Measurements from ENCODE around the gene RFC2. TPM values are rescaled to one million over a fixed set of nuclear protein-coding genes. Genes with fewer than 3 reads are reported as not detected.

Gene RFC2
- total and polyA plus RNA-seq, 2 experiments from 2014 or later = 23.1 to 33.2 TPM

- in situ Hi-C loops (cut with MboI) = no loop called here
- 94 to 95% methylated on average over 15 of the region's 15 CpGs for WGBS, 2 experiments (ENCODE audit: low coverage in 1 of 2, low lambda C conversion rate in 2 of 2, missing lambda C conversion rate in 2 of 2)
Measured at GRCh38 chr7:74297516-74298233, 43.5 kb upstream of the RFC2 start.

GRCh38 chr7:74294191-74294998 is 40.2 kb upstream of the RFC2 start:
- H3K36me3 ChIP-seq (ENCODE audit: low read depth) = no peaks in the 10 kb centered on the region
- H3K4me2 ChIP-seq (ENCODE audit: unreplicated experiment) = peak overlapping the region; percentile 15
- no peaks in the 10 kb centered on the region; the same call in 1 of the 2 replicates for H4K20me1 ChIP-seq (ENCODE audit: insufficient read depth)
- H3K79me2 ChIP-seq (ENCODE audit: insufficient read depth) = peaks cover 100% of the 10 kb centered on the region
- 38 to 41% methylated on average over 17 of the region's 17 CpGs for WGBS, 2 experiments (ENCODE audit: low coverage in 1 of 2, low lambda C conversion rate in 2 of 2, missing lambda C conversion rate in 2 of 2)
- H3K27ac ChIP-seq = peak overlapping the region; percentile 28
- no peak overlapping the region for H3K9ac ChIP-seq
- no peaks in the 10 kb centered on the region for H3K9me3 ChIP-seq (ENCODE audit: low read depth)
- 0 out of 2 replicates have a peak, but pooled peaks cover 11% of the 10 kb centered on the region for H3F3A ChIP-seq (ENCODE audit: insufficient read depth)
- peak; percentile 80 for DNase-seq
- peaks cover 14% of the 10 kb centered on the region for H3K4me1 ChIP-seq (ENCODE audit: insufficient read depth)
- no peak overlapping the region for H3K4me3 ChIP-seq
- H2AFZ ChIP-seq = no peak overlapping the region
- H3K9me2 ChIP-seq (ENCODE audit: insufficient read depth) = no peaks in the 10 kb centered on the region
- H3K27me3 ChIP-seq (replicated peaks; ENCODE audit: insufficient read depth) = no peaks in the 10 kb centered on the region
- in situ Hi-C loops (cut with MboI) = no loop called here
- no peak for TF ChIP-seq EZH2phosphoT487 (IDR thresholded peaks at IDR 0.05; ENCODE audit: insufficient read depth, low read depth)
- TF ChIP-seq EZH2 (IDR thresholded peaks at IDR 0.05; ENCODE audit: insufficient read depth, poor library complexity, severe bottlenecking) = no peak

More at GRCh38 chr7:74297516-74298233, 43.5 kb upstream of the RFC2 start:
- Histone ChIP-seq H3K27me3 (replicated peaks; ENCODE audit: insufficient read depth) (no peaks in the 10 kb centered on the region), H3K4me2 (ENCODE audit: unreplicated experiment) (no peak overlapping the region), H3F3A (ENCODE audit: insufficient read depth) (0 out of 2 replicates have a peak, but pooled peaks cover 11% of the 10 kb centered on the region), H3K27ac (no peak overlapping the region), H3K4me3 (no peak overlapping the region), H3K79me2 (ENCODE audit: insufficient read depth) (peaks cover 100% of the 10 kb centered on the region), H3K9me3 (ENCODE audit: low read depth) (no peaks in the 10 kb centered on the region), H3K36me3 (ENCODE audit: low read depth) (no peaks in the 10 kb centered on the region), H3K9ac (no peak overlapping the region), H2AFZ (no peak overlapping the region), H3K4me1 (ENCODE audit: insufficient read depth) (peaks cover 14% of the 10 kb centered on the region), H3K9me2 (ENCODE audit: insufficient read depth) (no peaks in the 10 kb centered on the region), H4K20me1 (ENCODE audit: insufficient read depth) (no peaks in the 10 kb centered on the region; the same call in 1 of the 2 replicates)
- DNase-seq = no peak
- no peak for TF ChIP-seq EZH2 (IDR thresholded peaks at IDR 0.05; ENCODE audit: insufficient read depth, poor library complexity, severe bottlenecking)
- TF ChIP-seq EZH2phosphoT487 (IDR thresholded peaks at IDR 0.05; ENCODE audit: insufficient read depth, low read depth) = no peak

DNA sequence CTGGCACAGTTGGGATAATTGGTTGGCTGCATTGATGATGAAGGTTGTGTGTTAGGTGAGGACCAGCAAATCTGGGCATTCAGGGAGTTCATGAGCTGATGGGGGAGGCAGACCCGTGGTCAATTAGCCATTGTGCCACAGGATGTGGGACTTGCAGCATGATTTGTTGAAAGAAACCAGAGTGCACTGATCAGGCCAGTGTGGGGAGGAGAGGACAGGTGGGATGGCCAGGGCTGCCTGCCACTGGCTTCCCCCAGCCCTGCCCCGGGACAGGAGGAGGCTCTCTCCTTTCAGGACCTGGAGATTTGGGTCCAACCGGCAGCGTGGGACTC is 39.3 kb upstream of the RFC2 start:
- in situ Hi-C loops (cut with MboI) = no loop called here
- peak overlapping the region; percentile 28; the same call in 1 of the 2 replicates for H3K27ac ChIP-seq

DNA sequence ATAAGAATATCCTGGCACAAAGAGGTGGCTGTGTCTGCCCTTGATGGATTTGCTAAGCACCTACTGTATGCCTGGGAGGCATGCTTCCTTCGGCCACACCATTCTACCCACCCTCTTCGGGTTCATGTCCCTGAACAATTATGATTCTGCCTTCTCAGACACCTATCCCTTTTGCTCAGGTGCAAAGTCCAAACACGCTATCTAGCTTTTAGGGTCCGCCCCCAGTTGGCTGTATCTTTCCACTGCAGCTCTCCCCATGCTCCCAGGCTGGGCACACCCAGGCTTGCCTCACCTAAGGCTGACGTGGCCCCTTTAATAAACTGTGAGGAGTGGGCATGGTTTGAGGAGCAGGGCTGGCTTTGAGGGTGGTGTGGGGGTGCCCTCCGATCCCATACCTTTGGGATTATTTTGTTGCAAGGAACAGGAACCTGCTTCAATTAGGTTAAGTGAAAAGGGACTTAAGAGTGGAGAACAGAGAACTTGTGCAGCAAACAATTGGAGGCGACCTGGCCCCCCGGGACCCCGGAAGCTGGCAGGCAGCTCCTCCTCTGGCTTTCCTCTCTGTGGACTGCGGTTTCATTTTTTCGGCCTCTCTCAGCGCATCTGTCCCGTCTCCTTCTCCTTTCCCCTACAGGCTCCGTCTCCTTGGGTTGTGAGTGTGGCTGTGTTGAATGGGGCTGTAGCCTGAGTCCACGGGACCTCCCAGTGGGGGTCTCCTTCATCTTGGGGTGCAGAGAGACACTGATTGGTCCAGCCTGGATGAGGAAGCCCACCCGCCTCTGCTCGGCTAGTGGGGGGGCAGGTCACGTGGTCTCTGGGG is 38.8 kb upstream of the RFC2 start:
- Histone ChIP-seq H3K4me3 (no peak overlapping the region), H3K9ac (no peak overlapping the region), H3K9me2 (ENCODE audit: insufficient read depth) (no peaks in the 10 kb centered on the region), H3K4me1 (ENCODE audit: insufficient read depth) (peaks cover 24% of the 10 kb centered on the region), H3K4me2 (ENCODE audit: unreplicated experiment) (no peak overlapping the region), H4K20me1 (ENCODE audit: insufficient read depth) (no peaks in the 10 kb centered on the region; the same call in 1 of the 2 replicates), H3F3A (ENCODE audit: insufficient read depth) (0 out of 2 replicates have a peak, but pooled peaks cover 11% of the 10 kb centered on the region), H3K27ac (no peak overlapping the region), H2AFZ (no peak overlapping the region), H3K36me3 (ENCODE audit: low read depth) (no peaks in the 10 kb centered on the region), H3K79me2 (ENCODE audit: insufficient read depth) (peaks cover 91% of the 10 kb centered on the region), H3K9me3 (ENCODE audit: low read depth) (no peaks in the 10 kb centered on the region), H3K27me3 (replicated peaks; ENCODE audit: insufficient read depth) (no peaks in the 10 kb centered on the region)
- DNase-seq = no peak
- WGBS, 2 experiments (ENCODE audit: low coverage in 1 of 2, low lambda C conversion rate in 2 of 2, missing lambda C conversion rate in 2 of 2) = 86 to 93% methylated on average over 18 of the region's 18 CpGs
- TF ChIP-seq EZH2phosphoT487 (IDR thresholded peaks at IDR 0.05; ENCODE audit: insufficient read depth, low read depth) = no peak
- TF ChIP-seq EZH2 (IDR thresholded peaks at IDR 0.05; ENCODE audit: insufficient read depth, poor library complexity, severe bottlenecking) = no peak
- in situ Hi-C loops (cut with MboI) = no loop called here

More for the DNA sequence above, 39.3 kb upstream of the RFC2 start:
- no peak overlapping the region for H2AFZ ChIP-seq
- no peak overlapping the region for H3K4me3 ChIP-seq
- no peaks in the 10 kb centered on the region for H3K9me3 ChIP-seq (ENCODE audit: low read depth)
- peaks cover 19% of the 10 kb centered on the region for H3K4me1 ChIP-seq (ENCODE audit: insufficient read depth)
- H4K20me1 ChIP-seq (ENCODE audit: insufficient read depth) = no peaks in the 10 kb centered on the region; the same call in 1 of the 2 replicates
- peaks cover 96% of the 10 kb centered on the region for H3K79me2 ChIP-seq (ENCODE audit: insufficient read depth)
- H3K36me3 ChIP-seq (ENCODE audit: low read depth) = no peaks in the 10 kb centered on the region
- DNase-seq = no peak
- no peak overlapping the region for H3K4me2 ChIP-seq (ENCODE audit: unreplicated experiment)
- TF ChIP-seq EZH2 (IDR thresholded peaks at IDR 0.05; ENCODE audit: insufficient read depth, poor library complexity, severe bottlenecking) (no peak), EZH2phosphoT487 (IDR thresholded peaks at IDR 0.05; ENCODE audit: insufficient read depth, low read depth) (no peak)
- 81 to 87% methylated on average over 4 of the region's 4 CpGs for WGBS, 2 experiments (ENCODE audit: low coverage in 1 of 2, low lambda C conversion rate in 2 of 2, missing lambda C conversion rate in 2 of 2)
- 0 out of 2 replicates have a peak, but pooled peaks cover 11% of the 10 kb centered on the region for H3F3A ChIP-seq (ENCODE audit: insufficient read depth)
- no peaks in the 10 kb centered on the region for H3K27me3 ChIP-seq (replicated peaks; ENCODE audit: insufficient read depth)
- H3K9me2 ChIP-seq (ENCODE audit: insufficient read depth) = no peaks in the 10 kb centered on the region
- no peak overlapping the region for H3K9ac ChIP-seq

Measured in GM23248 (cell line).